Left lung (tissue), 10 donors: Measurements from ENCODE around the gene HTR4. TPM values are rescaled to one million over a fixed set of nuclear protein-coding genes. Genes with fewer than 3 reads are reported as not detected.

Source experiments
- ATAC-seq: fragments of 200-7000 bp; cut with Tn5 transposase; one replicate; pipeline ENCODE4 v1.9.1; 2020; ENCODE audit warnings: moderate library complexity
- DNase-seq, 4 donors: peaks; one replicate each; pipeline ENCODE4 v3.0.0-alpha.2; 2013 to 2020
- H3K27ac ChIP-seq, 2 donors: fragments of 200-600 bp; sonication (generic) in 1 of 2; one replicate each; pipeline versions ENCODE4 v1.5.0 to v1.8.0; 2020 to 2021
- H3K27me3 ChIP-seq, 2 donors: fragments of 200-600 bp; sonication (generic) in 1 of 2; one replicate each; pipeline versions ENCODE4 v1.5.0 to v1.8.0; 2020 to 2021
- H3K36me3 ChIP-seq, 2 donors: fragments of 200-600 bp; sonication (generic) in 1 of 2; one replicate each; pipeline versions ENCODE4 v1.5.0 to v1.8.0; 2020 to 2021
- H3K4me1 ChIP-seq, 2 donors: fragments of 200-600 bp; one replicate each; pipeline ENCODE4 v1.8.0; 2021
- H3K4me3 ChIP-seq, 2 donors: fragments of 200-600 bp; sonication (generic) in 1 of 2; one replicate each; pipeline versions ENCODE4 v1.5.0 to v1.8.0; 2020 to 2021; ENCODE audit warnings: mild to moderate bottlenecking in 1 of 2
- H3K9me3 ChIP-seq, 2 donors: fragments of 200-600 bp; sonication (generic) in 1 of 2; one replicate each; pipeline versions ENCODE4 v1.5.0 to v1.8.0; 2020 to 2021
- CTCF ChIP-seq, 2 donors: fragments of 200-600 bp; sonication (generic) in 1 of 2; IDR thresholded peaks; one replicate each; pipeline versions ENCODE4 v1.5.0 to v1.8.0; 2021; ENCODE audit warnings: antibody characterized with exemption in 2 of 2
- intact Hi-C, 2 donors: fragments of 100-400 bp; cut with DNase I; formaldehyde crosslinking; loops; one replicate each; pipeline versions ENCODE4 v1.11.2 to v1.14.2; 2022
- polyA plus RNA-seq, 6 donors: library from polyadenylated mRNA; unstranded; fragments of 120-200 nt; gene quantifications; one replicate each; pipeline ENCODE4 v1.2.1, GENCODE V29; 2013; ENCODE audit not compliant: insufficient read length in 6 of 6
- total RNA-seq, 2 donors: library from RNA; stranded (reverse); fragmentation: NEBNext Ultra II Directional; extraction: Animal tissue kit (Norgen Biotek cat#: 25700); gene quantifications; one replicate each; pipeline ENCODE4 v1.2.1, GENCODE V29; 2021
- donor health status: DM: no; HTN: yes; CAD: no.
- donor health status: DM: no; HTN: no; CAD: no.

Gene HTR4
- total and polyA plus RNA-seq, 8 donors, result 0.38 to 1.5 (median 0.76) TPM; not detected in 2

- DNase-seq (no peak), ATAC-seq (no peak)
- intact Hi-C loops, result no loop called here
- Histone ChIP-seq H3K4me3 (no peak overlapping the region), H3K27me3 (peaks cover 0 to 23% of the 10 kb centered on the region in 2 donors), H3K4me1 (no peaks in the 10 kb centered on the region), H3K27ac (no peak overlapping the region), H3K9me3 (no peaks in the 10 kb centered on the region), H3K36me3 (no peaks in the 10 kb centered on the region)
- TF ChIP-seq CTCF (IDR thresholded peaks at IDR 0.05), result no peak
These were observed 9.2 kb upstream of the HTR4 start for GRCh38 chr5:148663509-148663908.

- no peaks in the 10 kb centered on the region for H3K4me1 ChIP-seq
- intact Hi-C loops, result no loop called here
- no peak overlapping the region for H3K4me3 ChIP-seq
- H3K27me3 ChIP-seq, result peaks cover 13 to 45% of the 10 kb centered on the region in 2 donors
- DNase-seq (no peak), ATAC-seq (no peak)
- no peaks in the 10 kb centered on the region for H3K36me3 ChIP-seq
- no peak for TF ChIP-seq CTCF (IDR thresholded peaks at IDR 0.05)
- no peak overlapping the region for H3K27ac ChIP-seq
- no peaks in the 10 kb centered on the region for H3K9me3 ChIP-seq
These were observed 6.0 kb upstream of the HTR4 start for GRCh38 chr5:148660346-148660660.

- ATAC-seq (no peak), DNase-seq (no peak)
- Histone ChIP-seq H3K27me3 (peaks cover 18 to 50% of the 10 kb centered on the region in 2 donors), H3K4me3 (no peak overlapping the region), H3K4me1 (no peaks in the 10 kb centered on the region), H3K36me3 (no peaks in the 10 kb centered on the region), H3K9me3 (no peaks in the 10 kb centered on the region), H3K27ac (no peak overlapping the region)
- TF ChIP-seq CTCF (IDR thresholded peaks at IDR 0.05), result no peak
- intact Hi-C loops, result no loop called here
These were observed 5.5 kb upstream of the HTR4 start for GRCh38 chr5:148659641-148660345.

GRCh38 chr5:148653291-148653835, 964 bp downstream of the HTR4 start:
- peaks cover 47 to 66% of the 10 kb centered on the region in 2 donors for H3K27me3 ChIP-seq
- no peaks in the 10 kb centered on the region for H3K9me3 ChIP-seq
- DNase-seq, result no peak
- no peak overlapping the region for H3K27ac ChIP-seq
- intact Hi-C loops, result no loop called here
- H3K4me3 ChIP-seq, result no peak overlapping the region
- no peaks in the 10 kb centered on the region for H3K36me3 ChIP-seq
- ATAC-seq, result no peak
- no peaks in the 10 kb centered on the region for H3K4me1 ChIP-seq
- TF ChIP-seq CTCF (IDR thresholded peaks at IDR 0.05), result no peak

GRCh38 chr5:148651528-148651927, 2.8 kb downstream of the HTR4 start:
- Histone ChIP-seq H3K4me3 (no peak overlapping the region), H3K27me3 (peaks cover 39 to 50% of the 10 kb centered on the region in 2 donors), H3K4me1 (no peaks in the 10 kb centered on the region), H3K36me3 (no peaks in the 10 kb centered on the region), H3K27ac (no peak overlapping the region), H3K9me3 (no peaks in the 10 kb centered on the region)
- no peak for TF ChIP-seq CTCF (IDR thresholded peaks at IDR 0.05)
- ATAC-seq (no peak), DNase-seq (no peak)
- intact Hi-C loops, result no loop called here
